Measurements from ENCODE around the gene OMG.
"Not testable (repeated sequence)": the region's sequence is repeated elsewhere in the genome, so short reads cannot be mapped to it uniquely, and the experiment has no call there.

Gene OMG

GRCh38 chr17:31297090-31297489 lies at the start of gene OMG:
Gene OMG (minus strand): TSS chr17:31297239. CDS start chr17:31296331, 908 bp downstream.
- DNase-seq (ENCODE audit: low read depth in 3 of 3) = no peak

- DNase-seq (ENCODE audit: low read depth in 3 of 3) = not testable (repeated sequence)
These were observed 48.2 kb upstream of the OMG start for GRCh38 chr17:31345191-31345747.

- DNase-seq (ENCODE audit: low read depth in 3 of 3) = no peak
These were observed 43.0 kb upstream of the OMG start for GRCh38 chr17:31339906-31340661.

- no peak for DNase-seq (ENCODE audit: low read depth in 3 of 3)
These were observed 32.2 kb upstream of the OMG start for GRCh38 chr17:31329221-31329620.

- no peak for DNase-seq (ENCODE audit: low read depth in 3 of 3)
These were observed 31.1 kb upstream of the OMG start for GRCh38 chr17:31328160-31328535.

- DNase-seq (ENCODE audit: low read depth in 3 of 3) = no peak
These were observed 30.6 kb upstream of the OMG start for GRCh38 chr17:31327534-31328159.

- no peak for DNase-seq (ENCODE audit: low read depth in 3 of 3)
These were observed 26.5 kb upstream of the OMG start for GRCh38 chr17:31323551-31323950.

- DNase-seq (ENCODE audit: low read depth in 3 of 3) = no peak
These were observed 24.9 kb upstream of the OMG start for GRCh38 chr17:31321966-31322365.

- peak; percentile 52 to 75 (median 71) for DNase-seq (ENCODE audit: low read depth in 3 of 3)
These were observed 24.4 kb upstream of the OMG start, which contains the start of gene EVI2A for GRCh38 chr17:31321481-31321880. Gene EVI2A (minus strand): TSS chr17:31321622. CDS start chr17:31319013, 2,609 bp downstream.

GRCh38 chr17:31320791-31321190 lies 23.8 kb upstream of the OMG start:
- DNase-seq (ENCODE audit: low read depth in 3 of 3) = no peak

GRCh38 chr17:31320241-31320640 lies 23.2 kb upstream of the OMG start:
- DNase-seq (ENCODE audit: low read depth in 3 of 3) = no peak

- no peak for DNase-seq (ENCODE audit: low read depth in 3 of 3)
These were observed 22.0 kb upstream of the OMG start for GRCh38 chr17:31318851-31319661.

- DNase-seq (ENCODE audit: low read depth in 3 of 3) = peak in 2 of 3 donors; percentile 33 to 50
These were observed 21.3 kb upstream of the OMG start for GRCh38 chr17:31318298-31318801.

GRCh38 chr17:31314782-31315100 lies 17.7 kb upstream of the OMG start:
- DNase-seq (ENCODE audit: low read depth in 3 of 3) = no peak

- no peak for DNase-seq (ENCODE audit: low read depth in 3 of 3)
These were observed 17.1 kb upstream of the OMG start, which contains the start of gene EVI2B for GRCh38 chr17:31313982-31314781. Gene EVI2B (minus strand): TSS chr17:31314054. CDS start chr17:31305609, 8,445 bp downstream.

GRCh38 chr17:31312223-31312622 lies 15.2 kb upstream of the OMG start:
- DNase-seq (ENCODE audit: low read depth in 3 of 3) = not testable (repeated sequence)

GRCh38 chr17:31311526-31311925 lies 14.5 kb upstream of the OMG start:
- no peak for DNase-seq (ENCODE audit: low read depth in 3 of 3)

- DNase-seq (ENCODE audit: low read depth in 3 of 3) = no peak
These were observed 13.8 kb upstream of the OMG start for GRCh38 chr17:31310886-31311285.

- no peak for DNase-seq (ENCODE audit: low read depth in 3 of 3)
These were observed 13.2 kb upstream of the OMG start for GRCh38 chr17:31310260-31310659.

- DNase-seq (ENCODE audit: low read depth in 3 of 3) = no peak
These were observed 12.5 kb upstream of the OMG start for GRCh38 chr17:31309556-31309955.
